Measurements from ENCODE around the gene LRRC10. TPM values are rescaled to one million over a fixed set of nuclear protein-coding genes. Genes with fewer than 3 reads are reported as not detected.

Gene LRRC10
- total and polyA plus RNA-seq, 5 donors from 2014 or later = not detected

DNA sequence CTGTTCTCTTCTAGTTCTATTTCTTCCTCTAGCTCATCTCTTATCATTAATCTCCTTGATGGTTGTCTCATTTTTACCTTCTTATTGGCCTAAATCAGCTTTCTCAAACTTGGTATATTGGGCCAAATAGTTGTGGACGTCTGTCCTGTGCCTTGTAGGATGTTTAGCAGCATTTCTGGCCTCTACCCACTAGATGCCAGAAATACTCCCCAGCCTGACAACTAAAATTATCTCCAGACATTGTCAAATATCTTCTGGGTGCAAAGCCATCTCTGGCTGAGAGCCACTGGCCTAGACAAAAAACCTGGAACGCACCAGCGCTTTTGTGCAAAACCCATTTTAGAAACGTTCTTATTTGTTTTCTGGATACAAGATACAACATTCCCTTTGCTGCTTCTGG lies 38.8 kb upstream of the LRRC10 start:
- no peak overlapping the region for H3K27ac Mint-ChIP-seq
- Histone ChIP-seq H3K9me3 (ENCODE audit: control insufficient read depth in 2 of 2, low read length in 2 of 2) (no peaks in the 10 kb centered on the region), H3K27ac (ENCODE audit: insufficient read depth, low read length, poor library complexity, severe bottlenecking) (no peak overlapping the region), H3K4me3 (ENCODE audit: low read depth, low read length) (no peak overlapping the region), H3K4me1 (ENCODE audit: control insufficient read depth, insufficient read depth, low read length, poor library complexity, severe bottlenecking) (no peaks in the 10 kb centered on the region), H3K27me3 (ENCODE audit: control insufficient read depth, insufficient read depth, low read length) (peaks cover 8% of the 10 kb centered on the region), H3K36me3 (ENCODE audit: control insufficient read depth, insufficient read depth, low read length) (no peaks in the 10 kb centered on the region)
- DNase-seq (no peak), ATAC-seq (ENCODE audit: low read depth in 2 of 2) (no peak)
- peaks cover 0 to 2% (median 0%) of the 10 kb centered on the region in 7 donors for H3K9me3 Mint-ChIP-seq
- peaks cover 21% of the 10 kb centered on the region for H3K27me3 Mint-ChIP-seq
- H3K4me1 Mint-ChIP-seq = no peaks in the 10 kb centered on the region
- H3K4me3 Mint-ChIP-seq = no peak overlapping the region
- H3K36me3 Mint-ChIP-seq = no peaks in the 10 kb centered on the region

DNA sequence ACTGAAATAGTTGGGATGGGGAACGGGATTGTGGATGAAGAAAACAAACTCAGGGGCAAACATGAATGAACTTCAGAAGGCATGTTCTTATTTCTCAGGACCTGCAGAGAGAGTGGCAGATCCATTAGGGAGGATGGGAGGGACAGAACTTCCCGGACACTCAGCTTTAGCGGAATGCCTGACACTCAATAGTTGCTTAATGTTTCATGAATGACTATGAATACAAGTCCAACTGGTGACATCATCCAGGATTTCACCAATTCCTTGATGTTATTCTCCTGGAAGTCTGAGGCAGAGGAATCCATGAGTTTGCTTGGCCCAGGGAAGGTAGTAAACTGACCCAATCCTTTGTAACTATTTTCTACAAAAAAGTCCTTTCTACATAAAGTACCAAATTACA lies 37.8 kb upstream of the LRRC10 start:
- Mint-ChIP-seq H3K27me3 (peaks cover 26% of the 10 kb centered on the region), H3K9me3 (peaks cover 0 to 2% (median 0%) of the 10 kb centered on the region in 7 donors), H3K4me1 (no peaks in the 10 kb centered on the region), H3K36me3 (no peaks in the 10 kb centered on the region), H3K4me3 (no peak overlapping the region), H3K27ac (no peak overlapping the region)
- Histone ChIP-seq H3K4me3 (ENCODE audit: low read depth, low read length) (no peak overlapping the region), H3K9me3 (ENCODE audit: control insufficient read depth in 2 of 2, low read length in 2 of 2) (no peaks in the 10 kb centered on the region), H3K4me1 (ENCODE audit: control insufficient read depth, insufficient read depth, low read length, poor library complexity, severe bottlenecking) (no peaks in the 10 kb centered on the region), H3K27me3 (ENCODE audit: control insufficient read depth, insufficient read depth, low read length) (peaks cover 8% of the 10 kb centered on the region), H3K36me3 (ENCODE audit: control insufficient read depth, insufficient read depth, low read length) (no peaks in the 10 kb centered on the region), H3K27ac (ENCODE audit: insufficient read depth, low read length, poor library complexity, severe bottlenecking) (no peak overlapping the region)
- ATAC-seq (ENCODE audit: low read depth in 2 of 2) = no peak
- DNase-seq = no peak

DNA sequence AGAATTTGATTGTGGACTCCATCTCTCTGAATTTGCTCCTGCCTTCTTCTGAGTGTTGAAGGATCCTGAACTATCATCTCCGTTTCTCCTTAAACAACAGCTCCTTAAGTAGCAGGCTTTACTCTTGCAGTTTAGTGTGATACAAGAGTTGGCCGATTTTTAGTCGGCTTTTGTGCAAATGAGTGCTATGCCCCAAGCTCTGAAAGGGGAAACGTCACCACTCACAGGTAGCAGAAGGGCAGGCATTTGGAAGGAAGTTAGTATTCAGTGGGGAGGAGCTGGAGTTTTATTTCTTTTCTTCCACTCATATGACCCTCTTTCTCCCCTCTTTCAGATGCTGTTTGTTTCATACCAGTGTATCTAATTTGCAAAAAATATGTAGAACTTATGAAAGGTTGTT lies 36.5 kb upstream of the LRRC10 start:
- H3K4me1 Mint-ChIP-seq = no peaks in the 10 kb centered on the region
- Histone ChIP-seq H3K4me1 (ENCODE audit: control insufficient read depth, insufficient read depth, low read length, poor library complexity, severe bottlenecking) (no peaks in the 10 kb centered on the region), H3K4me3 (ENCODE audit: low read depth, low read length) (no peak overlapping the region), H3K36me3 (ENCODE audit: control insufficient read depth, insufficient read depth, low read length) (no peaks in the 10 kb centered on the region), H3K9me3 (ENCODE audit: control insufficient read depth in 2 of 2, low read length in 2 of 2) (no peaks in the 10 kb centered on the region), H3K27ac (ENCODE audit: insufficient read depth, low read length, poor library complexity, severe bottlenecking) (no peak overlapping the region), H3K27me3 (ENCODE audit: control insufficient read depth, insufficient read depth, low read length) (peaks cover 8% of the 10 kb centered on the region)
- H3K4me3 Mint-ChIP-seq = no peak overlapping the region
- DNase-seq = no peak
- peaks cover 26% of the 10 kb centered on the region for H3K27me3 Mint-ChIP-seq
- no peaks in the 10 kb centered on the region for H3K36me3 Mint-ChIP-seq
- peaks cover 0 to 2% (median 0%) of the 10 kb centered on the region in 7 donors for H3K9me3 Mint-ChIP-seq
- ATAC-seq (ENCODE audit: low read depth in 2 of 2) = no peak
- H3K27ac Mint-ChIP-seq = no peak overlapping the region

DNA sequence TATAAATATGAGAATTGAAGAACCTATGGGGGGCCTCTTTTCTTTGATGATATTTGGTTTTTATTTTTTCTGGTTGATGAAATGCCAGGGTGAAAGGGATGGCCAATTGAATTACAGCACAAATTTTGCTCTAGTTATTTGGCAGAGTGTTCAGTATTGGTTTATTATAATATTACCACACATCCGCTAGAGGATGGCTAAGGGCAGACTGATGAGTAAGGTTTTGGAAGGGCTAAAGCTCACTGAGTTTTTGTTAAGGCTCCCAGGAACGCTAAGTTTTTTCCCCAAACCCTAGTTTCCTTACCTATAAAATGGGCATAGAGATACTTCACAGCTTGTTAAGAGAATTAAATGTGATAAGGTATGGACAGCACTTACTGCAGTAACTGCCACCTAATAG lies 34.3 kb upstream of the LRRC10 start:
- Mint-ChIP-seq H3K27me3 (peaks cover 16% of the 10 kb centered on the region), H3K4me1 (no peaks in the 10 kb centered on the region), H3K4me3 (no peak overlapping the region), H3K27ac (no peak overlapping the region), H3K9me3 (peaks cover 0 to 2% (median 0%) of the 10 kb centered on the region in 7 donors), H3K36me3 (no peaks in the 10 kb centered on the region)
- H3K9me3 ChIP-seq (ENCODE audit: control insufficient read depth in 2 of 2, low read length in 2 of 2) = no peaks in the 10 kb centered on the region
- no peak overlapping the region for H3K4me3 ChIP-seq (ENCODE audit: low read depth, low read length)
- H3K36me3 ChIP-seq (ENCODE audit: control insufficient read depth, insufficient read depth, low read length) = no peaks in the 10 kb centered on the region
- peaks cover 5% of the 10 kb centered on the region for H3K27me3 ChIP-seq (ENCODE audit: control insufficient read depth, insufficient read depth, low read length)
- DNase-seq = no peak
- no peak for ATAC-seq (ENCODE audit: low read depth in 2 of 2)
- no peaks in the 10 kb centered on the region for H3K4me1 ChIP-seq (ENCODE audit: control insufficient read depth, insufficient read depth, low read length, poor library complexity, severe bottlenecking)
- no peak overlapping the region for H3K27ac ChIP-seq (ENCODE audit: insufficient read depth, low read length, poor library complexity, severe bottlenecking)

DNA sequence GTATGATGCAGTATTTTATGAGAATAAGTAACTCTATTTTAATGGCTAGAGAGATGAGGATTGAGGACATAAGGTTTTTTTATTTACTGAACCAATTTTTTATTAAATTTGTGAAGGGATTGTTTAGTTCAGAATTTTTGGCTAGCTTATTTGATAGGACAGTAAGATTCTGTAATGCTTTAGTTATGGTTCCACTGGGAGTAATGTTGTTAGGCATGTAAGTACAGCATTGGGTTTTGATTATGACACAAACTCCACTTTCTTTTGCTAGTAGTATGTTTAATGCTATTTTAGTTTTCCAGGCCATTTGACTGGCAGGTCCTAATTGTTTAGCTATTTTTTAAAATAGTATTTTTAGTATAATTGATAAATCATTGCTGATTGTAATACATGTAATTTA lies 33.8 kb upstream of the LRRC10 start:
- Histone ChIP-seq H3K4me3 (ENCODE audit: low read depth, low read length) (no peak overlapping the region), H3K27me3 (ENCODE audit: control insufficient read depth, insufficient read depth, low read length) (peaks cover 2% of the 10 kb centered on the region), H3K36me3 (ENCODE audit: control insufficient read depth, insufficient read depth, low read length) (no peaks in the 10 kb centered on the region), H3K9me3 (ENCODE audit: control insufficient read depth in 2 of 2, low read length in 2 of 2) (no peaks in the 10 kb centered on the region), H3K4me1 (ENCODE audit: control insufficient read depth, insufficient read depth, low read length, poor library complexity, severe bottlenecking) (no peaks in the 10 kb centered on the region), H3K27ac (ENCODE audit: insufficient read depth, low read length, poor library complexity, severe bottlenecking) (no peak overlapping the region)
- ATAC-seq (ENCODE audit: low read depth in 2 of 2) (no peak), DNase-seq (no peak)
- Mint-ChIP-seq H3K27me3 (peaks cover 16% of the 10 kb centered on the region), H3K4me3 (no peak overlapping the region), H3K36me3 (no peaks in the 10 kb centered on the region), H3K4me1 (peaks cover 0 to under 1% (median 0%) of the 10 kb centered on the region in 4 donors), H3K9me3 (peaks cover 0 to 2% (median 0%) of the 10 kb centered on the region in 7 donors), H3K27ac (no peak overlapping the region)

DNA sequence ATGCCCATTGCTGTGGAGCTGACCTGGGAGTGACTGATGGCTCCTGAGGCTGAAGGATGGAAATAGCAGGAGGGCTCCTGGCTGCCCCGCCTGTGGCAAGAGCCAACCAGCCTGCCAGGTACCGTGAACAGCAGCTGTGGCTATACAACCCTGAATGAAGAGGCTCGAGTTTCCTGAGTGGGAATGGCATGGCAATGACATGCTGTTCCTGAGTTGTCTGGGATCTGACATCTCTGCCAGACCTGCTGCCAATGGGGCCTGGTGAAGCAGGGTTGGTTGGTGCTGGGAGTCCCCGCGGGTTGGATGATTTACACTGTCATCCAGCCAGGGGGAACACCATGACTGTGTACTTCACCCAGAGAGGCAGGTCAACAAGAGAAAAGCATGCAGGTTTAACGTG lies 31.8 kb upstream of the LRRC10 start:
- ATAC-seq (ENCODE audit: low read depth in 2 of 2) (no peak), DNase-seq (no peak)
- Mint-ChIP-seq H3K27ac (no peak overlapping the region), H3K4me1 (peaks cover 0 to 1% (median 0%) of the 10 kb centered on the region in 4 donors), H3K27me3 (peaks cover 9% of the 10 kb centered on the region), H3K36me3 (no peaks in the 10 kb centered on the region), H3K9me3 (no peaks in the 10 kb centered on the region), H3K4me3 (no peak overlapping the region)
- Histone ChIP-seq H3K27me3 (ENCODE audit: control insufficient read depth, insufficient read depth, low read length) (no peaks in the 10 kb centered on the region), H3K4me3 (ENCODE audit: low read depth, low read length) (no peak overlapping the region), H3K9me3 (ENCODE audit: control insufficient read depth in 2 of 2, low read length in 2 of 2) (no peaks in the 10 kb centered on the region), H3K4me1 (ENCODE audit: control insufficient read depth, insufficient read depth, low read length, poor library complexity, severe bottlenecking) (no peaks in the 10 kb centered on the region), H3K27ac (ENCODE audit: insufficient read depth, low read length, poor library complexity, severe bottlenecking) (no peak overlapping the region), H3K36me3 (ENCODE audit: control insufficient read depth, insufficient read depth, low read length) (no peaks in the 10 kb centered on the region)

DNA sequence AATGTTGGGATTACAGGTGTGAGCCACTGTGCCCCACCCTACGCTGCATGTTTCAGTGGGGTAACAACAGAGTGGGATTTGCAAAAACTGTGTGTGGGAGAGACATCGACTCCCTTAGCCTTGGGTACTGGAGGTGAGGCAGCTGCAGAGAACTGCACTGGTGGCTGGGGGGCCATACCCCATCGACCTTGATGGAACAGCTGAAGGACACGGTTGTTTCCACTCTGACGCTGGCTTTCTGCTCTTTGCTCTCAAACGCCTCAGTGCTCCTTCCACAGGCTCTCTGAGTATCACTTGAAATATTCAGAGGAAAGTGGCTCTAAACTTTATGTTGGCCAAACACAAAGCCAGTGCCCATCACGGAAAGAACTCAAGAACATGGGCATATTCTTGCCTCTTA lies 30.8 kb upstream of the LRRC10 start:
- H3K9me3 ChIP-seq (ENCODE audit: control insufficient read depth in 2 of 2, low read length in 2 of 2) = no peaks in the 10 kb centered on the region
- H3K4me3 ChIP-seq (ENCODE audit: low read depth, low read length) = no peak overlapping the region
- ATAC-seq (ENCODE audit: low read depth in 2 of 2) (no peak), DNase-seq (no peak)
- H3K4me1 ChIP-seq (ENCODE audit: control insufficient read depth, insufficient read depth, low read length, poor library complexity, severe bottlenecking) = no peaks in the 10 kb centered on the region
- H3K27ac ChIP-seq (ENCODE audit: insufficient read depth, low read length, poor library complexity, severe bottlenecking) = no peak overlapping the region
- Mint-ChIP-seq H3K27me3 (peaks cover 9% of the 10 kb centered on the region), H3K36me3 (no peaks in the 10 kb centered on the region), H3K4me1 (peaks cover 0 to 1% (median 0%) of the 10 kb centered on the region in 4 donors), H3K27ac (no peak overlapping the region), H3K4me3 (no peak overlapping the region), H3K9me3 (no peaks in the 10 kb centered on the region)
- no peaks in the 10 kb centered on the region for H3K27me3 ChIP-seq (ENCODE audit: control insufficient read depth, insufficient read depth, low read length)
- no peaks in the 10 kb centered on the region for H3K36me3 ChIP-seq (ENCODE audit: control insufficient read depth, insufficient read depth, low read length)

DNA sequence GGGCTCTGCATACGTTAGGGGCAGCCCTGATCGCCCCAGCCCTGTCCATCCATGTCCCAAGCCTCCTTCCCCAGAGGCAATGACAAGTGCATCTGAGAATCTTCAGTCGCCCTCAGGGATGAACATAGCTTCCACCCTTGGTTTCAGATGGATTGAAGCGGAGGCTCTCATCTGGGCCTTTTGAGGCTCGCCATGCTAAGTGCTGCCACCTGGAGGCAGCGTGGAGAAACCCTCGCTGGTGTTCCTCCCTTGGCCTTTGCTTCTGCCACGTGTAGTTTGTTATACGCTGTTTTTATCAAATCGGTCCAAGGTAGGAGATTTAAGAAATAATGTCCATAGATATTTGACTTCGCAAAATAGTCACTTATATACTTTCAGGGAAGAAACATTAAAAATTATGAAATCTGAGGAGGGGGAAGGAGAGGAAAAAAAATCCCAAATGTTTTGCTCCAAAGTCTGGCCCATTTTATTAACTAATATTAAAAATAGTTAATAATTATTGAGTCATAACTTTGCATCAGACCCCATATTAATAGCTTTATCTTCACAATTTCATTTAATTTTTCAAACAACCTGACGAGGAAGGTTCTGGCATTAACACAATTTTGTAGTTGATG lies 28.8 kb upstream of the LRRC10 start:
- H3K36me3 ChIP-seq (ENCODE audit: control insufficient read depth, insufficient read depth, low read length) = no peaks in the 10 kb centered on the region
- H3K27ac Mint-ChIP-seq = no peak overlapping the region
- ATAC-seq (ENCODE audit: low read depth in 2 of 2) = peak; percentile 58 to 67

More for the DNA sequence above, 28.8 kb upstream of the LRRC10 start:
- Histone ChIP-seq H3K9me3 (ENCODE audit: control insufficient read depth in 2 of 2, low read length in 2 of 2) (no peaks in the 10 kb centered on the region), H3K4me1 (ENCODE audit: control insufficient read depth, insufficient read depth, low read length, poor library complexity, severe bottlenecking) (no peaks in the 10 kb centered on the region), H3K27me3 (ENCODE audit: control insufficient read depth, insufficient read depth, low read length) (no peaks in the 10 kb centered on the region), H3K4me3 (ENCODE audit: low read depth, low read length) (no peak overlapping the region), H3K27ac (ENCODE audit: insufficient read depth, low read length, poor library complexity, severe bottlenecking) (no peak overlapping the region)
- DNase-seq = peak; percentile 29 to 70 (median 46)
- no peaks in the 10 kb centered on the region for H3K36me3 Mint-ChIP-seq
- peaks cover 12% of the 10 kb centered on the region for H3K27me3 Mint-ChIP-seq
- H3K4me1 Mint-ChIP-seq = peaks cover 0 to 1% (median 0%) of the 10 kb centered on the region in 4 donors
- no peaks in the 10 kb centered on the region for H3K9me3 Mint-ChIP-seq
- no peak overlapping the region for H3K4me3 Mint-ChIP-seq

Data from CD4-positive, CD25-positive, alpha-beta regulatory T cell (primary cell).